NCI-H2107 treated with DMSO at 0.1 percent for 48 hours (cell line): Measurements from ENCODE around the gene DMGDH.
"Not testable (repeated sequence)": the region's sequence is repeated elsewhere in the genome, so short reads cannot be mapped to it uniquely, and the experiment has no call there.

Experiments used
- DNase-seq: peaks from one replicate; lab custom pipeline; 2025; ENCODE audit not compliant: unreplicated experiment; lab: John Stamatoyannopoulos, UW

Gene DMGDH

GRCh38 chr5:79020861-79021561 is 48.5 kb downstream of the DMGDH start:
- peak; percentile 26 for DNase-seq

GRCh38 chr5:79014631-79015030 is 54.8 kb downstream of the DMGDH start:
- DNase-seq, result no peak

GRCh38 chr5:79011869-79012268 is 57.6 kb downstream of the DMGDH start:
- no peak for DNase-seq

GRCh38 chr5:79011219-79011836 is 58.1 kb downstream of the DMGDH start:
- DNase-seq, result no peak

- DNase-seq, result no peak
Observed at GRCh38 chr5:79008362-79008761, 61.1 kb downstream of the DMGDH start.

- DNase-seq, result no peak
Observed at GRCh38 chr5:79007872-79008271, 61.6 kb downstream of the DMGDH start.

GRCh38 chr5:79005936-79006631 is 63.4 kb downstream of the DMGDH start:
- no peak for DNase-seq

GRCh38 chr5:79005151-79005550 is 64.3 kb downstream of the DMGDH start:
- DNase-seq, result no peak

GRCh38 chr5:79002374-79002773 is 67.1 kb downstream of the DMGDH start:
- DNase-seq, result no peak

GRCh38 chr5:79001471-79001870 is 68.0 kb downstream of the DMGDH start:
- DNase-seq, result no peak

GRCh38 chr5:78997090-78997489 is 72.4 kb downstream of the DMGDH start:
- DNase-seq, result no peak

- no peak for DNase-seq
Observed at GRCh38 chr5:78995521-78996007, 73.9 kb downstream of the DMGDH start.

GRCh38 chr5:78993165-78993564 is 76.3 kb downstream of the DMGDH start:
- no peak for DNase-seq

- DNase-seq, result no peak
Observed at GRCh38 chr5:78992146-78992545, 77.3 kb downstream of the DMGDH start.

GRCh38 chr5:78989080-78989479 is 80.4 kb downstream of the DMGDH start:
- DNase-seq, result no peak

GRCh38 chr5:78985725-78986223 is 83.7 kb downstream of the DMGDH start:
- peak; percentile 7 for DNase-seq

- DNase-seq, result no peak
Observed at GRCh38 chr5:78985116-78985724, 84.3 kb downstream of the DMGDH start, which contains the start of gene ARSB. Gene ARSB, minus strand, starts transcription at chr5:78985310. Its CDS starts 62 bp downstream, at chr5:78985248.

- peak; percentile 46 for DNase-seq
Observed at GRCh38 chr5:78984439-78985115, 84.9 kb downstream of the DMGDH start.

- no peak for DNase-seq
Observed at GRCh38 chr5:78983601-78984438, 85.7 kb downstream of the DMGDH start.

GRCh38 chr5:78983194-78983593 is 86.3 kb downstream of the DMGDH start:
- DNase-seq, result not testable (repeated sequence)
